Measurements from ENCODE around the gene CYP26A1.

CYP26A1 gene

DNA sequence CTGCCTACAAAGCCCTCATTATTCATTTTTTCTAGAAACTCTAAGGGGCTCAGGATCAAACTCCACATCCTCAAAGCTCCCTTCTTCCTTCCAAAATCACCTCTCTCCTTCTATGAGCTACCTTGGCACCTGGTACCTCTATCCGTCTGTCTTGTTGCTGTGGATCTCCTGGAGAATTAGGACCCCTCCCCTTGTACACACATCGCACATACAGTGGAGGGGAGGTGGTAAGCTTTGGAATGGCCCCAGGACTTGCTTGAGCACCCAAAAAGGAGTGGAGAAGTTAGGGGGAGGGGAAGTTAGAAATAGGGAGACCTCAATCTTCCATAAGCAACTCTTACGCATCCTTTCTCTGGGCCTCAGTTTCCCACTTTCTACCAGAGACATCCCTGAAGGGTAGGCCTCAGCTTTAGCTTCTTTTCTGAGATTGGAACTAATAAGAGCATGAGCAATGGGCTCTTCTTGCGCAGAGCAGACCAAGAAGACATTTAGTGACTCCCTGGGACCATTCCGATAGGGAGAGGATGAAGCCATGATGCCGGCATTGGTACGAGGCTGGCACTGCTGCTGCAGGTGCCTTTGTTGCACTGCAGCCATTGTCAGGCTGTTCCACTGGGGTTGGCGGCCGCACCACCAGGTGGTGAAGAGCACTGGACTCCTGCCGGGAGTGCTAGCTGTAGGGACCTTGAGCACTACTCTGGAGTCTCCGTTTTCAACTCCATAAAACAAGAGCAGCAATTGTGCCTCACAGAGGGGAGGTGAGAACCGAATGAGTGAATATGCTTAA is 8.6 kb upstream of the CYP26A1 start:
- no peak for DNase-seq

DNA sequence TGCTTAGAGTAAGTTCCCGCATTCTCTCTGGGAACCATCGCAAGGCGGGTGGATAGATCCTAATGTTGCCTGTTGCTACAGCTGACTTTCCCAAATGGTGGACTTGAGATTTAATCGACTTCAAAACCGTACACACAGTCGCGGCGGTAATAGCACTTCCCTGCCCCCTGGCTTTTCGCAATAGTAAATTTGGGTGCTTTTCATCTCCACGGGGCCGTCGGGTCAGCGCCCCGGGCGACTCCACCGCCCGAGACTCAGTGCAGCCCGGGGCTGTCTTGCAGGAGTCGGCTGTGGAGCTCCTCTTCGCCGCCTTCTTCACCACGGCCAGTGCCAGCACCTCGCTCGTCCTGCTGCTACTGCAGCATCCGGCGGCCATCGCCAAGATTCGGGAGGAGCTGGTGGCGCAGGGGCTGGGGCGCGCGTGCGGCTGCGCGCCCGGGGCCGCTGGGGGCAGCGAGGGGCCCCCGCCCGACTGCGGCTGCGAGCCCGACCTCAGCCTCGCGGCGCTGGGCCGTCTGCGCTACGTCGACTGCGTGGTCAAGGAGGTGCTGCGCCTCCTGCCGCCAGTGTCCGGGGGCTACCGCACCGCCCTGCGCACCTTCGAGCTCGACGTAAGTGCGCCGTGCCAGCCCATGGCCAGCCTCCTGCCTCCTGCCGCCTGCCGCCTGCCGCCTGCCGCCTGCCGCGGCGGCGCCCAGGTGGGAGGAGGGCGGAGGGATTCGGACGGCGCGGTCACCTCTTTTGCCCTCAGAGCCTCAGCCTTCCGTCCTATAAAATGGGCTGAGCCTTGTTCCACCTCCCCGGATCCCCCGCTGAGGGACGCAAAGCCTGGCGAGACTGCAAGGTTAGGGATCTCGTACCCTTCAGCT is 7.8 kb upstream of the CYP26A1 start:
- DNase-seq, result no peak

- DNase-seq, result no peak
Observed at GRCh38 chr10:93066544-93066913, 7.2 kb upstream of the CYP26A1 start.

- DNase-seq, result no peak
Observed at GRCh38 chr10:93067443-93068365, 6.0 kb upstream of the CYP26A1 start.

- DNase-seq, result no peak
Observed at GRCh38 chr10:93068411-93069244, 5.1 kb upstream of the CYP26A1 start.

- DNase-seq, result no peak
Observed at GRCh38 chr10:93069245-93069561, 4.5 kb upstream of the CYP26A1 start.

- DNase-seq, result no peak
Observed at GRCh38 chr10:93070378-93071176, 3.1 kb upstream of the CYP26A1 start.

GRCh38 chr10:93071177-93071472 is 2.6 kb upstream of the CYP26A1 start:
- no peak for DNase-seq

DNA sequence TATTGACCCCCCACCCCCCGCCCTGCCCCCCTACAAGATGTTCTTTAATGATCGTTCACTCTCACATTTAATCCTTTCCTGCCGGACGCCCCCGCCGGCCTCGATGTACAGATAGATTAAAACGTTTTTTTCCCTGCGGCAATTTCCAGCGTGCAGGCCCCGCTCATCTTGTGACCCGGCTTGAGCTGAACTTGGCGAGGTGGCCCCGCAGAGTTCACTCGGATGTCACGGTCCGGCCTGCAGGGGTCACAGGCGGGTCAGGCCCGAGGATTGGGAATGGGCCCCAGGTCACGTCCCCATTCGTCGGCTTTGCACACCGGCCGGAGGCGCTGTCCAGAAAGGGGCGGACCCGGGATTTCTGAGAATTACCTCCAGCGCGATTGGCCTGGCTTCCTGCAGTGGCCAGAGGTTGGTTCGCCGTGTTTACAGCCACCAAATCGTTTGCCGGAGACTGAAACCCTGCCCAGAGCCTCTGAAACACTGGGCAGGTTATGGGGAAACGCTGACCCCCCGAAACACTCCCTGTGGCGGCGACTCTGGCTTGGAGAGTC is 1.9 kb upstream of the CYP26A1 start:
- no peak for DNase-seq

GRCh38 chr10:93072225-93072712 is 1.4 kb upstream of the CYP26A1 start:
- no peak for DNase-seq

GRCh38 chr10:93072713-93073538 is 767 bp upstream of the CYP26A1 start:
- no peak for DNase-seq

GRCh38 chr10:93074147-93074596 is 479 bp downstream of the CYP26A1 start:
- DNase-seq, result no peak

DNA sequence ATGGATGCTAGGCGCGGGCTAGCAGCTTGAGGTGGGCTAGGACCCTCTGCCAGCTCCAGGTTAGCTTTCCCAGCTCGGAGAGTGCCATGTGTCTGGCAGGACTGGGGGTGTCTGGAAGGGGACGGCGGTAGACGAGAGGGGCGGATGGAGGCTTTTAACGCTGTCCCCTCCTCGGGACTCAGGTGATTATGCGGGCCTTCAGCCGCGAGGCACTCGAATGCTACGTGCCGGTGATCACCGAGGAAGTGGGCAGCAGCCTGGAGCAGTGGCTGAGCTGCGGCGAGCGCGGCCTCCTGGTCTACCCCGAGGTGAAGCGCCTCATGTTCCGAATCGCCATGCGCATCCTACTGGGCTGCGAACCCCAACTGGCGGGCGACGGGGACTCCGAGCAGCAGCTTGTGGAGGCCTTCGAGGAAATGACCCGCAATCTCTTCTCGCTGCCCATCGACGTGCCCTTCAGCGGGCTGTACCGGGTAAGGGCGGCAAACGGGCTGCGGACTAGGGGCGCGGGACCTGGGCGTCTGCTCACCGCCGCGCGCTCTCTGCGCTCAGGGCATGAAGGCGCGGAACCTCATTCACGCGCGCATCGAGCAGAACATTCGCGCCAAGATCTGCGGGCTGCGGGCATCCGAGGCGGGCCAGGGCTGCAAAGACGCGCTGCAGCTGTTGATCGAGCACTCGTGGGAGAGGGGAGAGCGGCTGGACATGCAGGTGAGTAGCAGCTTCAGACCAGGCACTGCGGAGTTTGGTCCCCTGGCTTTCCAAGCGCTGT is 1.1 kb downstream of the CYP26A1 start:
- no peak for DNase-seq

DNA sequence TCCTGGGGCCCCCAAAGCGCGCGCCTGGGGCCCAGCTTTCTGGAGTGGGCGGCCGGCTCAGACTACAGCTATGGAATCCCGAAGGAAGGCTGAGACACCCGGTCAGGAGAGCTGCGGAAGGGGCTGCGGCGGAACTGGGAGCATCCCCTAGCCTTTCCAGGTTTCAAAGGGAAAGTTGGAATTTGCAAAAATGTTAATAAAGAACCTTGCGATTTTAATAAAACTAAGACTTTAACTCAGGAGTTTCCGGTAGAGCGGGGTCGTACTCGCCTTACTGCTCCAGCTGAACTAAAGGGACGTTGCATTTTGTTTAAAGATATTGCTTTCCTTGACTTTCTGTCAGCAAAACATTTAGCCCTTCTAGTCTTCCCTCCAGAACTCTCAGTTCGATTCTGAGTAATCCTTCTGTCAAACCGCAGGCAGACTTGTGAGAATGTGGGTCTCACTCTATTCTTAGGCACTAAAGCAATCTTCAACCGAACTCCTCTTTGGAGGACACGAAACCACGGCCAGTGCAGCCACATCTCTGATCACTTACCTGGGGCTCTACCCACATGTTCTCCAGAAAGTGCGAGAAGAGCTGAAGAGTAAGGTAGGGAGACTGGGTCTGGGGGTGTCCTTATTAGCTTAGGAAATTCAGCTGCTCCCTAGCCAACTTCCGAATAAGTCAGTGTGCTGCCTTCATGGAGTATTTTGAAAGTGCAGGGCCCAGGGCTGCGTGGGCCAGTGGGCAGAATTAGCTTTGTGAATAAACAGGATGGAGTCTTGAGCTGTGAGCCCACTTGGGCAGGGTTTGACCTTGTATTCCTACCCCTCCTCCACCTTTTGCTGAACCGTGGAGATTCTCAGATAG is 1.9 kb downstream of the CYP26A1 start:
- no peak for DNase-seq

DNA sequence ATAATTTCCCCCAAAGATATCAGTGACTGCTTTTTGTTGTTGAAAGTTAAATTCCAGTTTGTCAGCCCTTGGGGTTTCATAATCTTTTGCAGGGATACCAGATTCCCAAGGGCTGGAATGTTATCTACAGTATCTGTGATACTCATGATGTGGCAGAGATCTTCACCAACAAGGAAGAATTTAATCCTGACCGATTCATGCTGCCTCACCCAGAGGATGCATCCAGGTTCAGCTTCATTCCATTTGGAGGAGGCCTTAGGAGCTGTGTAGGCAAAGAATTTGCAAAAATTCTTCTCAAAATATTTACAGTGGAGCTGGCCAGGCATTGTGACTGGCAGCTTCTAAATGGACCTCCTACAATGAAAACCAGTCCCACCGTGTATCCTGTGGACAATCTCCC is 3.2 kb downstream of the CYP26A1 start:
- no peak for DNase-seq

DNA sequence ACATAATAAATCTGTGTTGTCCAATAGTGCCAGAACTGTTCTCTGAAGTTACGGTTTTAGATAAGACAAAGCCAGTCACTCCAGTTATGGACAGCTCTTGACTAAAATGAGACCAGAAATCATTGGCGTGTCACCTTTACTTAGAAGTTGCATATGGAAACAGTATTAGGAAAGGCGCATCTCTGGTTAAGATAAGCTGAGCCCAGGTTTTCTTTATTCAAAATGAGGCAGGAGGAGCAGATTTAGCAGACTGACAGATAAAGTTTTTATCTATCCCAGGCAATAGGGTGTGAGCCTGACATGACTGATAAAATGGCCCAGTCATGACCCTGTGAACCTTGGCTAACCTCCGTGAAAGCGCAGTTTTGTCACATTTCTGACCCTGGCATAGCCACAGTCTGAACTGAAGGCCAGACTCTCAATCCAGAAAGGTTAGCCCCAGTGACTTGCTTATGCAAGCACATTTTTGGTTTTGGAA is 4.2 kb downstream of the CYP26A1 start:
- no peak for DNase-seq

GRCh38 chr10:93079663-93080349 is 6.1 kb downstream of the CYP26A1 start:
- no peak for DNase-seq
